ENCODE data around the gene RP2.

The RP2 gene

GRCh38 chrX:46836701-46837557 lies at the start of gene RP2:
Gene RP2, plus strand, starts transcription at chrX:46837043. Its CDS starts 58 bp downstream, at chrX:46837101.
- DNase-seq = peak; percentile 85

DNA sequence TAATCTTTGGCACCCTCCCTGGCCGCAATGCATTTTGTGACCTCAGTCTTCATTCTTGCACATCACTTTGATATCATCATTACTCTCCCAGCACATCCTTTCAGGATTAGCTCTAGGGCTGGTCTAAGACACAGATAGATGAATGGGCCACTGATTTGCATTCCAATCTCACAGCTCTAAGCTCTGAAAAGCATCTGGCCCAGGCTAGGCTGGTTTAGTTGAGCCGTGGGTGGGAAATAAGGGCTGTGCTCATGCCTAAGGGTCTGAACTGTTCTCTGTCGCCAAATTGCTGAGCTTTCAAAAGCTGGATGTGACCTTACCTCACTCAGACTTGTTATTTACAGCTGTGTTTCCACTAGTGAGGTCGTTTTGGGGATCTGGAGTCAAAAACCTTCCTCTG lies 47.9 kb upstream of the RP2 start:
- DNase-seq = no peak

- peak; percentile 6 for DNase-seq
Observed at GRCh38 chrX:46791927-46792809, 44.7 kb upstream of the RP2 start.

GRCh38 chrX:46792810-46793188 lies 44.0 kb upstream of the RP2 start:
- no peak for DNase-seq

DNA sequence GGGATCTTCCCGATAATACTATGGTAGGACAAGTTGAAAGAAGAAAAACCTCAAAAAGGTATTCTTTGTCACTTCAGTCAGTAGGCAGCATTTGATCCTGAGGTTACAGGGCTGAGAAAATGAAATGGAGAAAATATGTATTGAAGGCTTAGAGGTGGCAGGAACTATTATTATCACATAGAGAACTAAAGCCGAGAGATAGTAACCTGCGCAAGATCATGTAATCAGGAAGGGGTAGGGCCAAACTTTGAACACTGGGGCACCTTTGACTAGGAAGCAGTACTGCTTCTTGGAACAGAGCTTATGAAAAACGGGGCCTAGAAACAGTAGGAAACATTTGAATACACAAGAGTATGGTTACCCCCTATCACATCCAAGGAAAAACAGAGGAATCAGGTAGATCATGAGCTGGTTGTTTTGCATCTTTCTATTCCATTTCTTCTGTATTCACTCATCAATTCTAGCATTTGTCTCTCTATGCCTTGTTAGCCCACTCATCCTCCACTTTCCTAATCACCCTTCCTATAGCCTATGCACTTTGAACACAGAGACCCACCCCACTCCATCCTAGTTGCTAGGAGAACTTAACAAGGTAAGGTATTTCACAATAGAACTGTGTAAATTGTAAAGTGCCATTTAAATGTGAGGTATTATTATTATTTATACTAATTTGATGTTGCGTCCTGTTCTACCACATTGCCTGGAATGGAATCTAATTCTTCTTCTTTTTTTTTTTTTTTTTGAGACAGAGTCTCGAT lies 43.3 kb upstream of the RP2 start:
- DNase-seq = no peak

GRCh38 chrX:46796574-46797191 lies 40.2 kb upstream of the RP2 start:
- DNase-seq = no peak

GRCh38 chrX:46803140-46803539 lies 33.7 kb upstream of the RP2 start:
- no peak for DNase-seq

DNA sequence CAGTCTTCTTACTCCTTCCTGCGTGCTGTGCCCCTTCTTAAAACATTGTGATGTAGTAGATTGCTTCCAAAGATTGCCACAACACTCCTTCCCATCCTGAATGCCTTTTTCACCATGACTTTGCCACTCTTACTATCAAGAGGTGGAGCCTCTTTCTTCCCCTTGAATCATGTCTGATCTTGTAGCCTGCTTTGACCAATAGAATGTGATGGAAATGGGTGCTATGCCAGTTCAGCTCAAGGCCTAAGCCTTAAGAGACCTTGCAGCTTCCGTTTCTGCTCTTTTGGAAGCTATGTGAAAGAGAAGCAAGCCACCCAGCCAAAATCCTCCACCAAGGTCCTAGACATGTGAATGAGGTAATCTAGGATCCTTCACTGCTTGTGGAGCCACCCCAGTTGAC lies 31.6 kb upstream of the RP2 start:
- DNase-seq = no peak

DNA sequence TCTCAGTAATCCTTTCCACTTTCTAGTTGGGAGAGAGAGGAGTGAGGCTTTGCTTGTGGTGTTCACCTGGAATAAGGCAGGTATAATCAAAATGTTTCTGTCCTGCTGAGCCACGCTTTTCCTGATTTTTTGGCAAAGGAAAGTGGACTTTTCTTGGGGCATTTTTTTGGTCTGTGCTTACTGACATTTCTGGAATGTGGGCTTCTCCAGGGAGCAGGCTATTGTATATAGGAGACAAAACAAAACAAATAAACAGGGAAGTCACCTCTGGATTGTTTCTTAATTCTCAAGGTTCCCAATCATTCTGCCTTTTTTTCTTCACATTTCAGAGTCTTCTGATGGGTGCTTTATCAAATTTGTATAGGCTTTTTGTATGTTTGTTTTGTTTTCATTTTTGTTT lies 25.7 kb upstream of the RP2 start:
- DNase-seq = no peak

DNA sequence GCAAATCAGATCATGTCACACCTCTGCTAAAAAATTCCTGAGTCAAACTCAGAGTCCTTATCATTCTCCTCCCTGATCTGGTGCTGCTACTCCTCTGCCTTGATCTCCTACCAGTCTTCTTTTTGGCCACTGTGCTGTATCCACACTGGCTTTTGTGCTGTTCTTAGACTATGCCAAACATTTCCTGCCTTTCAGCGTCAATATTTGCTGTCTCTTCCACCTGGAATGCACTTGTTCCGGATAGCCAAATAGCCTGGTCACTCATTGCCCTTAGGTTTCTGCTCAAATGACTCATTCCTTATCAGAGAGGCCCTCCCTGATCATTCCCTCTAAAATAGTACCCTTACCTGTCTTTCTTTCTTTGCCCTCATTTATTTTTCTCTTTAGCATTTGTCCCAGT lies 24.4 kb upstream of the RP2 start:
- no peak for DNase-seq

DNA sequence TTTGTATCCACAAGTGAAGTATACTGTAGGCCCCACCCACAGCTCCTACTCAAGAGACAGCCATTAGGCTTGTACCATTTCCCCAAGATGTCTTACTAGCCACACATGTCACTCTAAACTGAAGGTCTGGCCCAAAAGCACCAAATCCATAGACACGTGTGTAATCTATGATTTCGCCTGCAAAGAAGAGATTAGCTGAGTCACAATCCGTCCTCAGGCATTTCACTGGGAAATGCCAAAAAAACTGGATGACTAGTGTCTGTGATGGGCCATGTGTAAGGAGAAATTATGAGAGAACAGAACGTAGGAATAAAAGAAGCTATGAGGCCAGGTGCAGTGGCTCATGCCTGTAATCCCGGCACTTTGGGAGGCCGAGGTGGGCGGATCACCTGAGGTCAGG lies 21.9 kb upstream of the RP2 start:
- no peak for DNase-seq

GRCh38 chrX:46819136-46819535 lies 17.7 kb upstream of the RP2 start:
- no peak for DNase-seq

GRCh38 chrX:46820391-46821100 lies 16.3 kb upstream of the RP2 start:
- no peak for DNase-seq

- no peak for DNase-seq
Observed at GRCh38 chrX:46823481-46823880, 13.4 kb upstream of the RP2 start.

DNA sequence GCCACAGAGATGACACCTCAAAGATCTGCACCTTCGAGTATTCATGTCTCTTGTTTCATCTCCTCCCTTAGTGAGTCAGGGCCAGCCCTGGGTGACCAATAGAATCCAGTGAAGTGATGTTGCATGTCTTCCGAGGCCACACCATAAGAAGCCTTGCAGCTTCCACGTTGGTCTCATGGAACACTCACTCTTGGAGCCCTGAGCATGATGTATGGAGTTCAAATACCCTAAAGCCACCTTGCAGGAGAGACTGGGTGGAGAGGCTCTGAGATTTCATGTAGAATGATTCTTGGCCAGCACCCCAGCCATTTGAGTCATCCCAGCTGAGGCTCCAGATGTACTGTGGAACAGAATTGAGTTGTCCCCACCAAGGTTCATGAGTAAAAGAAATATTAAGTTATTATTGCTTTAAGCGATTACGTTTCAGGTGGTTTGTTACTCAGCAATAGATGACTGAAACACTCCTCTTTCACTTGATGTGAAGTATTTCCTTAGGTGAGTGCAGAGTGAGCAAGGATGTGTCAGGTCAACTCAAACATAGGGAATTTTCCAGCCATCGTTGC lies 5.0 kb upstream of the RP2 start:
- no peak for DNase-seq

- peak; percentile 38 for DNase-seq
Observed at GRCh38 chrX:46837558-46838485, 979 bp downstream of the RP2 start.

DNA sequence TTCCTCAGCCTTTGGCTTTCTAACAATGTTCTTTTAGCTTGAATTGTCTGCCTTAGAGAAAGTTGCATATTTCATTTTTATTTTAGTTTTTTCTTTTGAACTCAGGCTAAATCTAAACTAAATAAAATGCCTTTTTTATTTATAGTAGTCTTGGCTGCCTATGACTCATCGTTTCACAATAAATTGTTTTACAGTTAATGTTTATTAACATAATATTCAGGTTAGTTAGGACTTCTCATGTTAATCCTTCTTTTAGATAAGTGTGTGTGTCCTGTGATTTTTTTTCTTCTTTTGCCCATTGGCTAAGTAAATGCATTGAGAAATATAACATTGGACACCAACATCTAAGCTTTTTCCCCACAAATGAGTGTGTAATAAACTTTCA lies 1.6 kb downstream of the RP2 start:
- no peak for DNase-seq

DNA sequence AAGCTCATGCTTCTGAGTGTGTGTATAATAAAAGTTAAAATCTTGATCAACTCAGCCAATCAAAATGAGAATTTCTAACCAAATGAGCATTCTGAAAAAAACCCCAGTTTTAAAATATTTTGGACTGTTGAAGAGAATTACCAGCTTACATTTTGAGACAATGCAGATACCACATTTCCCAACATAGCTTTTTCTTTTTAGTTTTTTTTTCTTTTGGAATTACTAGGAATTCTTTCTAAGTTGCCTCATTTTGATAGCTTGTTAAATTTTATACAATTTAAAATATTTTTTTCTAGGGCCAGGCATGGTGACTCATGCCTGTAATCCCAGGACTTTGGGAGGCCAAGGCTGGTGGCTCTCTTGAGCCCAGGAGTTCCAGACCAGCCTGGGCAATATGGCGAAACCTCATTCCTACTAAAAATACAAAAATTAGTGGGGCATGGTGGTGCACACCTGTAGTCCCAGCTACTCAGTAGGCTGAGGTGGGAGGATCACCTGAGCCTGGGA lies 2.2 kb downstream of the RP2 start:
- no peak for DNase-seq

DNA sequence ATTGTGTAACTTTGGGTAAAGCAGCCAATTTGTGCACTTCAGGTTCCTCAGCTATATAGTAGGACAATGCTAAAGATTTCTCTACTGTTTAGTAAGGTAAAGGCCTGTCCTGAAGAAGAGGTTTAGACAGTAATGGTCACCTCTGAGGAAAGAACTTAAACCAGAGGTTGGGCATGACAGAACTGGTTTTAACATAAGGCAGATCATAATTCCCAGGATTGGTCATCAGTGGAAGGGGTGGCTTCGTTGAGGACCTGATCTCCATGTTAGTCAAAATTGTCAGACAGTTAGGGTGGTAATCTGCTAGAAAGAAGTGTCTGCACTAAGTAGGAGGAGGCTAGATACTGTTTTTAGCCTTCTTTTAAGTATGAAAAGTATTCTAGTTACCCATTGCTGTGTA lies 4.1 kb downstream of the RP2 start:
- no peak for DNase-seq

DNA sequence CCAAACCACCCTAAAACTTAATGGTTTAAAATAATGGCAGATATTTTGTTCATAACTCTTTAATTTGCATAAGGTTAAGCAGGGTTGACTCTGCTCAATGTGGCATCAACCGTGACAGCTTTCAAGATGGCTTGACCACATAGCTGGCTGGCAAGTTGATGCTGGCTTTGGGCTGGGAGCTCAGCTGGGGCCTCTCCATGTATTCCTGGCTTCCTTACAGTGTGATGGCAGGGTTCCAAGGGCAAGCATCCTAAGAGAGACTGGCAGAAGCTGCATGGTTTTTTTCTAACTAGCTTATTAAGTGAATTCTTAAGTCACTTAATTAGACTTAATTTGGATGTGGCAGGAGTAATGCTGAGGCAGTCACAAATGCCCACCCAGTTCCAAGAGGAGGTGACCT lies 4.5 kb downstream of the RP2 start:
- no peak for DNase-seq

GRCh38 chrX:46844913-46845312 lies 8.1 kb downstream of the RP2 start:
- DNase-seq = no peak

Measured in GF-D8 (cell line).